ENCODE measurements around the gene MAP2K4.

DNA sequence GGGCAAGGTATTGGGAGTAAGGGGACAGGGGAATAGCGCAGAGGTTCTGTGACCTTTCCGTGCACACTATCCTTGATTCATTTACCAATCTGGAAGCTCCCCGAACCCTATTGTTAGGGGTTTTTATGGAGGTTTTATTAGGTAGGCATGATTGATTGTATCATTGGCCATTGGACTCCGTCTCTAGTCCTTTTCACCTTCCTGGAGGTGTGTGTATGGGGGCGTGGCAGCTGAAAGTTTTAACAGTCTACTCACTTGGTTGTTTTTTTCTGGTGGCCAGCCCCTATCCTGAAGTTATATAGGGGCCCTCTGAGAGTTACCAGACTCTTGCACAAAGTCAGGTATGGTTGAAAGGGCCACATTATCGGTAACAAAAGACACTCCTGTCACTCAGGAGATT is 23.0 kb downstream of the MAP2K4 start:
- TF ChIP-seq EZH2 (IDR thresholded peaks at IDR 0.05; ENCODE audit: insufficient read depth, poor library complexity, severe bottlenecking) (no peak), EZH2phosphoT487 (IDR thresholded peaks at IDR 0.05; ENCODE audit: insufficient read depth, low read depth) (no peak)
